Stimulated activated CD4-positive, alpha-beta T cell treated with anti-CD3 and anti-CD28 coated beads, Interleukin-4, amount 100 ng/mL, for 1 hour (primary cell): ENCODE results near the gene IL26.
"Not testable (repeated sequence)": the region's sequence is repeated elsewhere in the genome, so short reads cannot be mapped to it uniquely, and the experiment has no call there.

ENCODE experiments used
- DNase-seq: peaks from one replicate; pipeline ENCODE4 v3.0.0-alpha.2; 2020

IL26 gene

GRCh38 chr12:68190301-68190700 lies 35.3 kb downstream of the IL26 start:
- DNase-seq, result no peak

- peak; percentile 20 for DNase-seq
Observed at GRCh38 chr12:68189821-68190242, 35.8 kb downstream of the IL26 start.

DNA sequence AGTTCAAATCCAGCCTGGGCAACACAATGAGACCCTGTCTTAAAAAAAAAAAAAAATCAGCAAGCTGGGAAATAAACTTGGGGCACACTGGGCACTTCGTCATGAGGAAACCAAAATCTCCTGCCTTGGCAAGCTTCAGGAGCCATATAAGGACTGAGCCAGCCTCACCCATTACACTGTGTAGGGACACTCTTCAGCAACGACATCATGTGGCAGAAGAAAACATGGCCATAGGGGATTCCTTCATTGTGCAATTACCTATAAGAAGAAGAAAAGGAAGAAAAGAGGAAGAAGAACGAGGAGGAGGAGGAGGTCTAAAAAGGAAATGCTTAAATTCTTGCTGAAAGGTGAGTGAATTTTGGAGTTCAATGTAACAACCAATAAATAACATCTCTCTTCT lies 40.0 kb downstream of the IL26 start:
- no peak for DNase-seq

GRCh38 chr12:68180792-68181744 lies 44.5 kb downstream of the IL26 start:
- DNase-seq, result no peak

GRCh38 chr12:68178774-68179439 lies 46.7 kb downstream of the IL26 start:
- DNase-seq, result no peak

- no peak for DNase-seq
Observed at GRCh38 chr12:68178184-68178583, 47.4 kb downstream of the IL26 start.

- DNase-seq, result no peak
Observed at GRCh38 chr12:68177562-68177961, 48.0 kb downstream of the IL26 start.

- no peak for DNase-seq
Observed at GRCh38 chr12:68176257-68176656, 49.4 kb downstream of the IL26 start.

DNA sequence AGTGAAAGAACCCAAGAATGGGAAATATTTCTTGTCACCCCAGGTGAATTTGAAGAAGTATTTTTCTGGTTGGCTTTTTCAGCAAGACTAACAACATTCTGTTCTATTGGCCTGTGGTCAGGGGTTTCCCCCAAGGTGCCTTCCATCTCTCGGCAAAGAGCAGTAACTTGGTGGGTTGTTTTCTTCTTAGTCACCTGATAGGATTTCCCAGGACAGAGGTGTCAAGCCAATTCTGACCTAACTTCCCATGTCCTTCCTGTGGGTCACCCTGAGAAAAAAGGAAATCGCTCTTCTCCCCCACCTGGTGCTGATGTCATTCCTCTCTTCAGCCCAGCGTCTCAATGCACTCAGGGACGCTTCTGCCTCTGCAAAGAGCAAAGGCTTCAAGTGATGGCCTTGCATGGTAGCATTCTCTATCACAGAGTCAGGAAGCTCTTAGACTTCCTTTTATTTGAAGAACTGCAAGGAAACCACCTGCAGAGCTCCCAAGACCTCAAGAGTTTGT lies 50.0 kb downstream of the IL26 start:
- DNase-seq, result peak; percentile 36

GRCh38 chr12:68174761-68175160 lies 50.8 kb downstream of the IL26 start:
- DNase-seq, result not testable (repeated sequence)

GRCh38 chr12:68173792-68174191 lies 51.8 kb downstream of the IL26 start:
- no peak for DNase-seq

GRCh38 chr12:68170726-68171125 lies 54.9 kb downstream of the IL26 start:
- DNase-seq, result no peak

GRCh38 chr12:68169213-68169889 lies 56.3 kb downstream of the IL26 start:
- no peak for DNase-seq

- no peak for DNase-seq
Observed at GRCh38 chr12:68166317-68166831, 59.2 kb downstream of the IL26 start.

DNA sequence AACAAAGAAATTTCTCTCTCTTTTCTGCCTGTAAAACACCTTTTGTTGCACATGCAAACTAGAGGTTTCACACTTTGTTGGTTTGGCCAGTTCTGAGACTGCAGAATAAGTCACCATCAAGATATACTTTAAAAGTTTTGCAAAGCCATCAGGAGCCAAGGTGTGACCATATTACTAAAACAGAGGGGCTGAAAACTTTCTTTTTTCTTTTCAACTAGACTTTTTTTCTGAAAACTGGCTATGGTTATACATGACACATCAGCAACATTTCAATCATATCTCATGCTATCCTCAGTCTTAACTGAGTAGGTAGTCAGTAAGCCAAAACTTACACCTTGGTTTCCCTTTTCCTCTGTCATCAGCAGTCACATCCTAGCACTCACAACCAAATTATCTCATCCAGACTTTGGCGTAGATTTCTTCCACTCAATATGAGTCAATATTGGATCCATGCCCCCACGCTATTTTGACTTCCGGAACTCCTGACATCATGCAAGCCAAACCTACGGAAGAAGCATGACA lies 62.0 kb downstream of the IL26 start:
- no peak for DNase-seq

DNA sequence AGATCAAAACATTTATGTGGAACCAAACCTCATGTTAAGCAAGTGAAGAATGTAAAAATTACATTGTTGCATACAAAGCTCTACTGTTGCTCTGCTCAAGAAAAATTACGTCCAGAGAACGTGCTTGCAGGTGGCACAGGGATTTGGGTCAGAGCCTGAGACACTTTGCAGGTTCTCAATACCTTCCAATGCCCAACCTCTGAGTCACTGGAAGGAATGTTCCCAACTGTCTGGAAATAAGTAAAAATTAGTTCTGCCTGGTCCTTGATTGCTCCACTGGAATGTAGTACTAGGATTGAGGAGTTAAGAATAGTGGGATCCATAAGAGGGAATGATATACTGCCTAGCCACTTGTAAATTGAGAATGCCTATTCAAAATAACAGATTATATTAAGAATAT lies 63.2 kb downstream of the IL26 start:
- DNase-seq, result no peak

GRCh38 chr12:68159681-68160304 lies 65.8 kb downstream of the IL26 start, which contains the start of gene IFNG:
Gene IFNG (minus strand): TSS chr12:68159740. CDS start chr12:68159615, 125 bp downstream.
- DNase-seq, result no peak

GRCh38 chr12:68158432-68158831 lies 67.2 kb downstream of the IL26 start:
- DNase-seq, result no peak

DNA sequence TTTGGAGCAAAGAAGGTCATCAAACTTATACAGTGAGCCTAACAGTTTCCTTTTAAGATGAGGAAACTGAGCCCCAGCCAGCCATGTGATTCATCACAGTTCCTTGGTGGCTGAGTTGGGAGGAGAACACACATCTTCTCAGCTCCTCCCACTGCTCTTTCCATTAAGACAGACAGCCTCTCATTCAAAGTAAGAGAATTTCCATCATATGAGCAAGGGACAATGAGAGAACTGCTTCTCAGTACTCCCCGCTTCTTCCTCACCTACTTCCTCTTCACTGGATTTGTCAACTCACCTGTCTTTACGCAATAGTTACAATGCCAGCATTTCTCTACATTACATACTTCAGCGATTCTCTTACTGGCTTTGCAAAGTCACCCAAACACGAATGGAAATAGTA lies 68.2 kb downstream of the IL26 start:
- DNase-seq, result no peak

GRCh38 chr12:68156636-68157035 lies 69.0 kb downstream of the IL26 start:
- DNase-seq, result no peak

- no peak for DNase-seq
Observed at GRCh38 chr12:68154779-68155178, 70.8 kb downstream of the IL26 start.
